Esophagus squamous epithelium (tissue), 4 donors: ENCODE data around the gene AMFR.

Source experiments
- POLR2A ChIP-seq, 4 donors: fragments of 450-650 bp; IDR thresholded peaks; one replicate each; pipeline ENCODE4 v1.6.1; 2017; ENCODE audit warnings: antibody characterized with exemption in 4 of 4, mild to moderate bottlenecking in 4 of 4, moderate library complexity in 3 of 4
- TF ChIP-seq, protein P1 (sequence below), 6 experiments: fragments of 450-650 bp in 4 of 6; fragments of 200-600 bp in 2 of 6; sonication (generic) in 2 of 6; IDR thresholded peaks; one replicate each; pipeline ENCODE4 v1.5.1; 2016 to 2019; ENCODE audit warnings: antibody characterized with exemption in 6 of 6, mild to moderate bottlenecking in 4 of 6, moderate library complexity in 4 of 6

DNA sequence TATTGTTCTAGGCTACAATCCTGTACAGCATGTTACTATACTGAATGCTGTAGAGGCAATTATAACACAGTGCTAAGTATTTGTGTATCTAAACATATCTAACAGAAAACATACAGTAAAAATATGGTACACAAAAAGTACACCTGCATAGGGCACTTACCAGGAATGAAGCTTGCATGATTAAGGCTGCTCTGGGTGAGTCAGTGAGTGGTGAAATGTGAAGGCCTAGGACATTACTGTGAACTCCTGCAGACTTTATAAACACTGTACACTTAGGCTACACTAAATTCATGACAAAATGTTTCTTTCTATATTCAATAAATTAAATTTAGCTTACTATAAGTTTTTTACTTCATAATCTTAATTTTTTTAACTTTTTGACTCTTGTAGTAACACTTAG lies 37.1 kb downstream of the AMFR start:
- TF ChIP-seq POLR2A (IDR thresholded peaks at IDR 0.05): no peak
- TF ChIP-seq, protein P1, sequence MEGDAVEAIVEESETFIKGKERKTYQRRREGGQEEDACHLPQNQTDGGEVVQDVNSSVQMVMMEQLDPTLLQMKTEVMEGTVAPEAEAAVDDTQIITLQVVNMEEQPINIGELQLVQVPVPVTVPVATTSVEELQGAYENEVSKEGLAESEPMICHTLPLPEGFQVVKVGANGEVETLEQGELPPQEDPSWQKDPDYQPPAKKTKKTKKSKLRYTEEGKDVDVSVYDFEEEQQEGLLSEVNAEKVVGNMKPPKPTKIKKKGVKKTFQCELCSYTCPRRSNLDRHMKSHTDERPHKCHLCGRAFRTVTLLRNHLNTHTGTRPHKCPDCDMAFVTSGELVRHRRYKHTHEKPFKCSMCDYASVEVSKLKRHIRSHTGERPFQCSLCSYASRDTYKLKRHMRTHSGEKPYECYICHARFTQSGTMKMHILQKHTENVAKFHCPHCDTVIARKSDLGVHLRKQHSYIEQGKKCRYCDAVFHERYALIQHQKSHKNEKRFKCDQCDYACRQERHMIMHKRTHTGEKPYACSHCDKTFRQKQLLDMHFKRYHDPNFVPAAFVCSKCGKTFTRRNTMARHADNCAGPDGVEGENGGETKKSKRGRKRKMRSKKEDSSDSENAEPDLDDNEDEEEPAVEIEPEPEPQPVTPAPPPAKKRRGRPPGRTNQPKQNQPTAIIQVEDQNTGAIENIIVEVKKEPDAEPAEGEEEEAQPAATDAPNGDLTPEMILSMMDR (IDR thresholded peaks at IDR 0.05): no peak
